Naive thymus-derived CD4-positive, alpha-beta T cell (primary cell): ENCODE data around the gene FNDC10. TPM values are rescaled to one million over a fixed set of nuclear protein-coding genes. Genes with fewer than 3 reads are reported as not detected.
A peak's percentile ranks its signal among the peaks of the same experiment; 100 is the strongest.

ENCODE experiments used
- ATAC-seq: fragments of 150-1000 bp; cut with Tn5 transposase; 2 replicates; pipeline ENCODE4 v1.10.0; 2021; ENCODE audit warnings: mild to moderate bottlenecking, moderate library complexity
- CTCF ChIA-PET: fragments of 350-600 bp; sonication (Branson Sonifier 250); formaldehyde crosslinking; loops from one replicate; lab custom pipeline; 2021; ENCODE audit warnings: antibody characterized with exemption; lab: Charles Lee
- POLR2A ChIA-PET: fragments of 350-600 bp; sonication (Branson Sonifier 250); formaldehyde crosslinking; loops from one replicate; lab custom pipeline; 2021; ENCODE audit warnings: antibody characterized with exemption, inconsistent platforms; lab: Charles Lee
- DNase-seq, 9 donors: peaks; one replicate each; pipeline versions ENCODE4 v3.0.0 to v3.0.0-alpha.2; 2020 to 2022; ENCODE audit warnings: mixed read lengths in 1 of 9
- H3K27ac ChIP-seq: one replicate; pipeline ENCODE4 v1.7.0; 2013; ENCODE audit warnings: mild to moderate bottlenecking, low read depth, low read length, moderate library complexity
- H3K27me3 ChIP-seq, 2 donors: one replicate each; pipeline ENCODE4 v1.7.0; 2013; ENCODE audit warnings: low read length in 2 of 2, mild to moderate bottlenecking in 2 of 2, moderate library complexity in 2 of 2; ENCODE audit not compliant: control insufficient read depth in 2 of 2, insufficient read depth in 2 of 2
- H3K36me3 ChIP-seq, 3 experiments: 1 replicate in 2 of 3; 2 replicates in 1 of 3; pipeline ENCODE4 v1.7.0; 2013; ENCODE audit warnings: low read length in 3 of 3, mild to moderate bottlenecking in 3 of 3, moderate library complexity in 1 of 3; ENCODE audit not compliant: insufficient read depth in 3 of 3, control insufficient read depth in 2 of 3
- H3K4me1 ChIP-seq, 2 donors: one replicate each; pipeline ENCODE4 v1.7.0; 2013; ENCODE audit warnings: low read length in 2 of 2, mild to moderate bottlenecking in 2 of 2, moderate library complexity in 1 of 2; ENCODE audit not compliant: control insufficient read depth in 2 of 2, insufficient read depth in 2 of 2
- H3K4me3 ChIP-seq: 2 replicates; pipeline ENCODE4 v1.7.0; 2013; ENCODE audit warnings: mild to moderate bottlenecking, low read length
- H3K9me3 ChIP-seq, 3 experiments: 1 replicate in 2 of 3; 2 replicates in 1 of 3; pipeline ENCODE4 v1.7.0; 2013; ENCODE audit warnings: low read length in 3 of 3; ENCODE audit not compliant: control insufficient read depth in 2 of 3
- H3K27ac Mint-ChIP-seq, 9 donors: one replicate each; pipeline ENCODE4 v1.8.0; 2020 to 2022; ENCODE audit warnings: mixed read lengths in 9 of 9, mild to moderate bottlenecking in 8 of 9, moderate library complexity in 5 of 9, inconsistent platforms in 2 of 9
- H3K27me3 Mint-ChIP-seq, 5 donors: one replicate each; pipeline ENCODE4 v1.8.0; 2021 to 2022; ENCODE audit warnings: mixed read lengths in 5 of 5, mild to moderate bottlenecking in 1 of 5
- H3K36me3 Mint-ChIP-seq, 5 donors: one replicate each; pipeline ENCODE4 v1.8.0; 2020 to 2022; ENCODE audit warnings: mixed read lengths in 5 of 5, mild to moderate bottlenecking in 3 of 5, inconsistent platforms in 1 of 5
- H3K4me1 Mint-ChIP-seq, 7 donors: one replicate each; pipeline ENCODE4 v1.8.0; 2020 to 2022; ENCODE audit warnings: mixed read lengths in 7 of 7, mild to moderate bottlenecking in 3 of 7, inconsistent platforms in 1 of 7
- H3K4me3 Mint-ChIP-seq, 10 donors: one replicate each; pipeline ENCODE4 v1.8.0; 2020 to 2022; ENCODE audit warnings: mild to moderate bottlenecking in 10 of 10, mixed read lengths in 10 of 10, moderate library complexity in 6 of 10, inconsistent platforms in 2 of 10
- H3K9me3 Mint-ChIP-seq, 11 donors: one replicate each; pipeline ENCODE4 v1.8.0; 2020 to 2022; ENCODE audit warnings: mixed read lengths in 11 of 11, mild to moderate bottlenecking in 4 of 11, inconsistent platforms in 1 of 11, moderate library complexity in 1 of 11
- intact Hi-C, 2 donors: fragments of 100-400 bp; cut with micrococcal nuclease; formaldehyde crosslinking; loops; one replicate each; pipeline ENCODE4 v1.15.1; 2023
- polyA plus RNA-seq, 2 donors: library from polyadenylated mRNA; unstranded; fragments of 300-500 nt; fragmentation: Illumina TruSeq; gene quantifications; one replicate each; pipeline ENCODE4 v1.2.3, GENCODE V29; 2021
- total RNA-seq, 6 experiments: library from RNA in 5 of 6; stranded (reverse) in 5 of 6; gene quantifications; 1 replicate in 5 of 6; 2 replicates in 1 of 6; pipeline ENCODE4 v1.2.3 and lab custom pipeline; 2021 to 2026

Gene FNDC10
- total and polyA plus RNA-seq, 7 experiments from 2014 or later = 1.3 to 10.7 (median 3.2) TPM

DNA sequence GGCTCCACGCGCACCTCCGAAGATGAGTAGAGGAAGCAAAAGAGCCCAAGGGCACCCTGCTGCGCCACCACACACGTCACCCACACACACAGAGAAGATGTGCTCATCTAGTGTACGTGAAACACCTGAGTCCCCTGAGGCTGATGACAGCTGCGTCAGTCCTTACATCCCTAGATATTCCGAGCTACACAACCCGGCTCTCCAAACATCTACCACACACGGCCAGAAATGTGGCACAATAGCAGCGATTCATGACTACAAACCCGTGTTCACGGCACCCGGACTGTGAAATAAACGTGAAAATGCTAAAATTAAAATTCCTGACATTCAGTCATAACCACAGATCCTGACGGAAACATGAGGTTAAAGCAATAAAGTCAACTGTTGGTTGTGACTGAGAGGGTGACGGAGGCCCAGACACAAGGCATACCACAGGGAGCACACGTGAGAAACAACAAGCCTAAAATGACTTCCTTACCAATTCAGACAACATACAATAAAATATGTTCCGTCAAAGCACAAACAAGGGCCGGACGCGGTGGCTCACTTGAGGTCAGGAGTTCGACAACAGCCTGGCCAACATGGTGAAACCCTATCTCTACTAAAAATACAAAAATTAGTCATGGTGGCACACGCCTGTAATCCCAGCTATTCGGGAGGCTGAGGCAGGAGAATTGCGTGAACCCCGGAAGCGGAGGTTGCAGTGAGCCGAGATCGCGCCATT lies 32.6 kb downstream of the FNDC10 start:
- no peak overlapping the region for H3K4me3 ChIP-seq
- H3K4me1 ChIP-seq = peaks cover 25% of the 10 kb centered on the region in 2 donors
- H3K4me1 Mint-ChIP-seq = peaks cover 19 to 62% (median 44%) of the 10 kb centered on the region in 7 donors
- no peaks in the 10 kb centered on the region for H3K27me3 Mint-ChIP-seq
- intact Hi-C loops = no loop called here
- no peaks in the 10 kb centered on the region for H3K9me3 ChIP-seq
- no peak for DNase-seq
- no peaks in the 10 kb centered on the region for H3K27me3 ChIP-seq
- H3K27ac Mint-ChIP-seq = peak overlapping the region in 4 of 9 donors; percentile 21 to 75 (median 50)
- peaks cover 4 to 32% (median 23%) of the 10 kb centered on the region in 5 donors for H3K36me3 Mint-ChIP-seq
- H3K4me3 Mint-ChIP-seq = peak overlapping the region in 5 of 10 donors; percentile 6 to 50 (median 22)
- no peak for ATAC-seq
- POLR2A ChIA-PET = interaction anchor here (0.7 kb wide), 1 partner anchor 136 kb away, joined by 4 read pairs; no protein-coding TSS in a partner anchor
- CTCF ChIA-PET = no interaction called here
- no peak overlapping the region for H3K27ac ChIP-seq
- H3K36me3 ChIP-seq = peaks cover 6 to 52% (median 10%) of the 10 kb centered on the region in 3 experiments
- no peaks in the 10 kb centered on the region for H3K9me3 Mint-ChIP-seq

GRCh38 chr1:1565340-1565739 lies 34.6 kb downstream of the FNDC10 start:
- H3K4me3 Mint-ChIP-seq = no peak overlapping the region
- peaks cover 10 to 65% (median 15%) of the 10 kb centered on the region in 3 experiments for H3K36me3 ChIP-seq
- ChIA-PET POLR2A (interaction anchor here (0.7 to 1.2 kb wide), 2 partner anchors 13 to 42 kb away, joined by 3 to 5 read pairs; no protein-coding TSS in a partner anchor), CTCF (interaction anchor here (0.7 kb wide), 1 partner anchor 36 kb away, joined by 5 read pairs; no protein-coding TSS in a partner anchor)
- H3K27me3 Mint-ChIP-seq = no peaks in the 10 kb centered on the region
- DNase-seq = no peak
- peaks cover 13 to 51% (median 36%) of the 10 kb centered on the region in 7 donors for H3K4me1 Mint-ChIP-seq
- H3K27ac Mint-ChIP-seq = peak overlapping the region in 1 of 9 donors; percentile 56
- H3K9me3 Mint-ChIP-seq = no peaks in the 10 kb centered on the region
- no peak overlapping the region for H3K27ac ChIP-seq
- peaks cover 8 to 36% (median 19%) of the 10 kb centered on the region in 5 donors for H3K36me3 Mint-ChIP-seq
- no peak overlapping the region for H3K4me3 ChIP-seq
- H3K4me1 ChIP-seq = peaks cover 14 to 20% of the 10 kb centered on the region in 2 donors
- H3K27me3 ChIP-seq = no peaks in the 10 kb centered on the region
- H3K9me3 ChIP-seq = no peaks in the 10 kb centered on the region
- ATAC-seq = no peak
- intact Hi-C loops = no loop called here

DNA sequence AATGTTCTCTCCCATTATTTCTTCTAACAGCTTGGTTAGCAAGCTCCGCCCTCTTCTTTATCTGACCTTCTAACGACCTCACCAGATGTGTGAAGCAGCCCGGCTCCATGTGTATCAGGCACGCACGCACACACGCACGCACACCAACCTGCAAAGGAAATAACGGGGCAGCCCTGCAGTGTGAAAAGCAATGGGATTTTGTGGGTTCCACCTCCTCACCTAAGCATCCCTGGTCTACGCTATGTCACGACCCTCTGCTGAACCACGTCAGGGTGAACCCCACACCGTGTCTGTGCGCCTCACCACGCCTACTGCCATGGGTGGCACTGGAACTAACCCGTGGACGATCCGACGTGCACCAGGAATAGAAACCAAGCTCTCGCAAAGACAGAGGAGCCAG lies 35.7 kb downstream of the FNDC10 start:
- H3K36me3 ChIP-seq = peaks cover 10 to 68% (median 15%) of the 10 kb centered on the region in 3 experiments
- Mint-ChIP-seq H3K27ac (peak overlapping the region in 2 of 9 donors; percentile 14 to 64), H3K36me3 (peaks cover 8 to 35% (median 15%) of the 10 kb centered on the region in 5 donors), H3K27me3 (no peaks in the 10 kb centered on the region), H3K4me3 (no peak overlapping the region), H3K4me1 (peaks cover 11 to 40% (median 25%) of the 10 kb centered on the region in 7 donors), H3K9me3 (no peaks in the 10 kb centered on the region)
- no peaks in the 10 kb centered on the region for H3K9me3 ChIP-seq
- ChIA-PET POLR2A (interaction anchor here (0.6 kb wide), 1 partner anchor 15 kb away, joined by 3 read pairs; no protein-coding TSS in a partner anchor), CTCF (no interaction called here)
- no peaks in the 10 kb centered on the region for H3K27me3 ChIP-seq
- H3K27ac ChIP-seq = no peak overlapping the region
- intact Hi-C loops = no loop called here
- H3K4me3 ChIP-seq = no peak overlapping the region
- DNase-seq (no peak), ATAC-seq (no peak)
- peaks cover 5 to 14% of the 10 kb centered on the region in 2 donors for H3K4me1 ChIP-seq

GRCh38 chr1:1563688-1564087 lies 36.2 kb downstream of the FNDC10 start:
- CTCF ChIA-PET = no interaction called here
- POLR2A ChIA-PET = interaction anchor here (0.7 to 2.0 kb wide), 2 partner anchors 11 to 15 kb away, joined by 4 to 8 read pairs; no protein-coding TSS in a partner anchor
- H3K36me3 Mint-ChIP-seq = peaks cover 8 to 35% (median 15%) of the 10 kb centered on the region in 5 donors

GRCh38 chr1:1562556-1563195 lies 37.3 kb downstream of the FNDC10 start:
- H3K36me3 Mint-ChIP-seq = peaks cover 8 to 35% (median 15%) of the 10 kb centered on the region in 5 donors
- POLR2A ChIA-PET = interaction anchor here (0.7 to 2.0 kb wide), 2 partner anchors 10 to 16 kb away, joined by 4 to 8 read pairs; no protein-coding TSS in a partner anchor

More at GRCh38 chr1:1563688-1564087, 36.2 kb downstream of the FNDC10 start:
- ATAC-seq (no peak), DNase-seq (no peak)
- H3K9me3 Mint-ChIP-seq = no peaks in the 10 kb centered on the region
- Histone ChIP-seq H3K9me3 (no peaks in the 10 kb centered on the region), H3K36me3 (peaks cover 10 to 68% (median 15%) of the 10 kb centered on the region in 3 experiments), H3K4me1 (peaks cover 5 to 14% of the 10 kb centered on the region in 2 donors), H3K4me3 (no peak overlapping the region), H3K27me3 (no peaks in the 10 kb centered on the region), H3K27ac (no peak overlapping the region)
- no peak overlapping the region for H3K4me3 Mint-ChIP-seq
- H3K27ac Mint-ChIP-seq = peak overlapping the region in 2 of 9 donors; percentile 14 to 44
- intact Hi-C loops = no loop called here
- H3K4me1 Mint-ChIP-seq = peaks cover 11 to 35% (median 26%) of the 10 kb centered on the region in 7 donors
- no peaks in the 10 kb centered on the region for H3K27me3 Mint-ChIP-seq

GRCh38 chr1:1561801-1562470 lies 38.0 kb downstream of the FNDC10 start:
- ATAC-seq (peak; percentile 16), DNase-seq (no peak)
- CTCF ChIA-PET = no interaction called here
- H3K36me3 Mint-ChIP-seq = peaks cover 8 to 30% (median 15%) of the 10 kb centered on the region in 5 donors
- H3K27ac Mint-ChIP-seq = peak overlapping the region in 4 of 9 donors; percentile 65 to 83 (median 76)
- peaks cover under 1 to 3% of the 10 kb centered on the region in 2 donors for H3K4me1 ChIP-seq
- no peaks in the 10 kb centered on the region for H3K9me3 ChIP-seq
- peaks cover 5 to 24% (median 18%) of the 10 kb centered on the region in 7 donors for H3K4me1 Mint-ChIP-seq
- H3K4me3 Mint-ChIP-seq = no peak overlapping the region
- H3K36me3 ChIP-seq = peaks cover 10 to 65% (median 15%) of the 10 kb centered on the region in 3 experiments
- intact Hi-C loops = no loop called here
- POLR2A ChIA-PET = interaction anchor here (2.0 kb wide), 1 partner anchor 17 kb away, joined by 4 read pairs; no protein-coding TSS in a partner anchor
- H3K9me3 Mint-ChIP-seq = no peaks in the 10 kb centered on the region
- H3K4me3 ChIP-seq = no peak overlapping the region
- no peaks in the 10 kb centered on the region for H3K27me3 Mint-ChIP-seq
- no peaks in the 10 kb centered on the region for H3K27me3 ChIP-seq
- no peak overlapping the region for H3K27ac ChIP-seq

More at GRCh38 chr1:1562556-1563195, 37.3 kb downstream of the FNDC10 start:
- Mint-ChIP-seq H3K4me1 (peaks cover 11 to 30% (median 26%) of the 10 kb centered on the region in 7 donors), H3K9me3 (no peaks in the 10 kb centered on the region), H3K4me3 (no peak overlapping the region), H3K27ac (peak overlapping the region in 1 of 9 donors; percentile 43), H3K27me3 (no peaks in the 10 kb centered on the region)
- no peak overlapping the region for H3K27ac ChIP-seq
- no peaks in the 10 kb centered on the region for H3K9me3 ChIP-seq
- CTCF ChIA-PET = no interaction called here
- peaks cover 10 to 68% (median 15%) of the 10 kb centered on the region in 3 experiments for H3K36me3 ChIP-seq
- H3K27me3 ChIP-seq = no peaks in the 10 kb centered on the region
- peaks cover 5 to 10% of the 10 kb centered on the region in 2 donors for H3K4me1 ChIP-seq
- DNase-seq = no peak
- ATAC-seq = no peak
- intact Hi-C loops = no loop called here
- H3K4me3 ChIP-seq = no peak overlapping the region
